NCI-H2029 (cell line): Measurements from ENCODE around the gene BSND.

Experiments used
- DNase-seq: peaks from one replicate; lab custom pipeline; 2025; lab: John Stamatoyannopoulos, UW

Gene BSND

DNA sequence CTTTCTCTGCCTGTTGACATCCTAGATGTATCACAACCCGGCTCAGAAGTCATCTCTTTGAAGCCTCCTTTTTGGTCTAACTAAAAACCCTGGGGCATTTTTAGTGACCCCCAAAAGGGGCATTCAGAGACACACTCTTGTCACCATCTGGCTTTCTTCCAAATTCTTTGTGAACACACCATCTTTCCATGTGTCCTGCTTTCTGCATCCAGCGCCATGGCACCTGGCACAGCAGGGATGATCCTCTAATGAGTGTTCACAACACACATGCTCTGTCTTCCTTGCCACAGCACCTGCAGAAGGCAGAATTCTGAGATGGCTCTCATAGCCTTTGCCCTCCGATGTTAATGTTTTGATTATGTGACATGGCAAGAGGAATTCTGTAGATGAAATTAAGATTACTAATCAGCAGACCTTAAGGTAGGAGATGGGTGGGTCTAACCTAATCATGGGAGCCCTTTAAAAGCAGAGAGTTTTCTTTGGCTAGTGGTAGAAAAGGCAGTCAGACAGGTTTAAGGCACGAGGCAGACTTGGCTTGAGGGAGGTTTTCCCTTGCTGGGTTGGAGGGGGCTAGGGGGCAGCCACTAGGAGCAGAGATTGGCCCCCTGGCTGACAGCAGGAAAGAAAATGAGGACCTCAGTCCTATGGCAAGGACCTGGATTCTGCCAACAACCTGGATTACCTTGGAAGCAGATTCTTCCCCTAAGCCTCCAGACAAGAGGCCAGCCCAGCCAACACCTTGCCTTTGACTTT lies 23.2 kb upstream of the BSND start:
- DNase-seq: peak; percentile 30

GRCh38 chr1:54976747-54977146 lies 22.0 kb upstream of the BSND start:
- DNase-seq: no peak

- DNase-seq: peak; percentile 59
Measured at GRCh38 chr1:54977533-54978297, 21.0 kb upstream of the BSND start.

- DNase-seq: no peak
Measured at GRCh38 chr1:54978528-54979326, 20.0 kb upstream of the BSND start.

GRCh38 chr1:54979327-54979891 lies 19.3 kb upstream of the BSND start:
- DNase-seq: no peak

GRCh38 chr1:54980046-54980527 lies 18.6 kb upstream of the BSND start:
- DNase-seq: no peak

DNA sequence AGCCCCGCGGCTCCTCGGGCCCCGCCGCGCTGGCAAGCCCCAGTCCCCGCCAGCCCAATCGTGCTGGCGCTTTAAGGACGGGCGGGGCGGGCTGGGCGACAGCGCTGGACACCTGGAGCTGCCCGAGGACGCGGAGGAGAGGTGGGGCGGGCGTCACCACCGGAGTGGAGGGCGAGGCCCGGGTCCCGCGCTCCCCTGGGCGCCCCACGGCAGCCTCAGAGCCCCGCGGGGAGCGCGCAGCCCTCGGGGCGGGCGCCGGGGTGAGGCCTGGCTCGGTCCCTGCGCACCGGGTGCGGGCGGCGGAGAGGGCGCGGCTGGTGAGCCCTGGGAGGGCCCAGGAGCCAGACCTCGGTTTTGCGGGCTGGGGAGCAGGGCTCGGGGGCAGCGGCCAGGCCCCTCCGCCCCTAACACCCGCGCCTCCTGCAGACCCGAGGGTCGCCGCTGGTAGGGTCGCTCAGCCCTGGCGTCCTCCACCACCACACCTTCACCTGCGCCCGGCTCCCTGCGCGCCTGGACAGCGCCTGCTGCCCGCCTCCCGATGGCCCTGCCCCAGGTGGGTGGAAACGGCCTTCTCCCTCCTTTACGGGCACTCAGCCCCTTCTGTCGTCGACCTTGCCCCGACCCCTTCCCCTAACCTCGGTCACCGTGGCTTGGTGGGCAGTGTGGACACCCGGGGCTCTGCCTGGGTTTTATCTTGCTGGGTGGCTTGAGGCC lies 18.0 kb upstream of the BSND start, which contains the start of gene TMEM61:
Gene TMEM61, plus strand, starts transcription at position 101 of the 714 bp plus-strand sequence. Its CDS starts 438 bp downstream, at position 539.
- DNase-seq: peak; percentile 67

DNA sequence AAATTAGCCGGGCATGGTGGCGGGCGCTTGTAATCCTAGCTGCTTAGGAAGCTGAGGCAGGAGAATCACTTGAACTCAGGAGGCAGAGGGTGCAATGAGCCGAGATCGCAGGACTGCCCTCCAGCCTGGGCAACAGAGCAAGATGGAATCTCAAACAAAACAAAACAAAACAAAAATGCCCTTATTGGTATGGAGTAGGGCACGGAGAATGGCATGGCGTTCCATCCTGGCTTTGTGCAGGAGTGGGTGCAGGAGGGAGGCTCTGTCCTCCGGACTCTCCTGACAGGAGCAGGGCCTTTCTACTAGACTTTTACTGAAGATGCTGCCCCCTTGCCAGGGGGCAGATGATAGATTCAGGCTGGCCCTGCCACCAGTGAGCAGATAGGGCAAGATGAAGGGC lies 17.3 kb upstream of the BSND start:
- no peak for DNase-seq

DNA sequence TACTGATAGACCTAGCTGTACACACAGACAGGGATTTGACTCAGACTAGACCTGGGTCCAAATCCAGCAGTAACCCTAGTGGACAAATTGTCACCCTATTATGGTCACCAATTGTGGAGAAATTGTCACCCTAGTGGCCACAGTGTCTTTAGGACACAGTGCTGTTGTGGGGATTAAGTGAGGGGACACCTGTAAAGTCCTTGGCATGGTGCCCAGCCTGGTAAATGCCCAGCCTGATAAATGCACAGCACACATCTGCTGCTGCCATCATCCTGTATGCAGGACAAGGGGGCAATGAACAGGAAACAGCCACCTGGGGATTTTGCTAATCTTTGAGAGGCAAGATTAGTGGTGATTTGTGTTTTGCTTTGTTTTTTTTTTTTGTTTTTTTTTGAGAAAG lies 16.0 kb upstream of the BSND start:
- DNase-seq: peak; percentile 94

DNA sequence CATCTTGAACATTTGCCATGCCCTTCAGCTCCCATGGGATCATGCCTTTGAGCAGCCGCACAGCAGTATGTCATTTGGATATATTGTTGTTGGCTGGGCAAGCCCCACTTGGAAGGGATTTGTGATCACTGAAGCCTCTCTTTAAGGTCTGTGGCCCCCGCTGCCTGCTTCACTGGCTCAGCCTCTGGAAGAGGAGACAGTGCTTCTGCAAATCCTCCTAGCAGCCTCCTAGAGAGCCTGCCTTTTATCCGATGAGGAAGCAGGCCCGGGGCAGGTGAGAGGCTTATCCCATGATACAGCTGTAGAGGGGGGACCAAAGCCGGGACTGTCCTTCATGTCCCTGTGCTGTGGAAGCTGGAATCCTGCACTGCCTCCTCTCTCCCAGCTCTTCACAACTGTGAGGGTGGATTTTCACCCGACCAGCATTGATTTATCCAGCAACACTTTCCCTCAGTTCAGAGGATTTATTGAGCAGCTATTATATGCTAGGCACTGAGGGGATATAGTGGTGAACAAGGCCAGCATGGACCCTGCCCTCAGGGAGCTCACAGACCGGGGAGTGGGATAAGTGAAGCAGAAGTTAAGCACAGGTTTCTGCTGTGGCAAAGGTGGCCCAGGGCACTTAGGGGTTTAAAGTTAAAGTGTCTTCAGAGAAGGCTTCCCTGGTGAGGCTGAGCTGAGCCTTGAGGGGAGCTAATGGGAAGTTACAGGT lies 14.4 kb upstream of the BSND start:
- DNase-seq: peak; percentile 55

DNA sequence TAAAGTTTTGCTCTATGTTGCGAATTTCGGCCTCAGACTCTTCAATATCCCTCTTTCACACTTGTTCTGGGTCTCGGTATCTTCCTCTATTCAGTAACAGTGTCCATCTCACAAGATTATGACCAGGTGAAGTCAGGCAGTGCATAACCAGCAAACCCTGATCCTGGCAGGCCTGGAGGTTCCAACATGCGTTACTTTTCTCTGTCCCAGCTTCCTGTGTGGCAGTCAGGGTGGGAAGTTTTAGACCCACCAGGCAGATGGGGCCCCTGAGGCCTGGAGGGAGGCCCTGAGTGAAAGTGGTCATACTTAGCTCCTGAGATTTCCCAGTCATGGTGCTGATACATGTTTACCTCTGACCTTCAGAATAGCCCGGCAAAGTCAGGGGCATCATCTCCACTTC lies 13.2 kb upstream of the BSND start:
- no peak for DNase-seq

DNA sequence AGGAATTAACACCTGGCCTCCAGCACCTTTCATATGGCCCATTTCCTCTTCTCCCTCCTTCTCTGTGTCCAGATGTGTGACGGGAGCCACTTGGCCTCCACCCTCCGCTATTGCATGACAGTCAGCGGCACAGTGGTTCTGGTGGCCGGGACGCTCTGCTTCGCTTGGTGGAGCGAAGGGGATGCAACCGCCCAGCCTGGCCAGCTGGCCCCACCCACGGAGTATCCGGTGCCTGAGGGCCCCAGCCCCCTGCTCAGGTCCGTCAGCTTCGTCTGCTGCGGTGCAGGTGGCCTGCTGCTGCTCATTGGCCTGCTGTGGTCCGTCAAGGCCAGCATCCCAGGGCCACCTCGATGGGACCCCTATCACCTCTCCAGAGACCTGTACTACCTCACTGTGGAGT lies 12.7 kb upstream of the BSND start:
- DNase-seq: no peak

DNA sequence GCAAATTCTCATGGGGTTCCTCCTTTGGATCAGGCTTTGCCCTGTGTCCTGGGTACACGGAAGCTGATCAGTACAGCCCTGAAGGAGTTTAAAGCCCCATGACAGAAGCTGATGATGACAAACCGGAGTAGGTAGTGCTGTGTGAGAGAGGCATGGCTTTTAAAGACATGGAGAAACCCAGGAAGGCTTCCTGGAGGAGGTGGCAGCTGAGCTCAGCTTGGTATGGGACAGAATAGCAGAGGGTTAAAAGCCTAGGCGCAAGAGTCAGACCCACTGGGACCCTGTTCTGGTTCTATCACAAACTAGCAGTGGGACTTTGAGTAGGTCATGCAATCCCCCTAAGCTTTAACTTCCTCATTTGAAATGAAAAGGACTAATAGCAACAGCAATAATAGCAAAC lies 12.2 kb upstream of the BSND start:
- DNase-seq: no peak

DNA sequence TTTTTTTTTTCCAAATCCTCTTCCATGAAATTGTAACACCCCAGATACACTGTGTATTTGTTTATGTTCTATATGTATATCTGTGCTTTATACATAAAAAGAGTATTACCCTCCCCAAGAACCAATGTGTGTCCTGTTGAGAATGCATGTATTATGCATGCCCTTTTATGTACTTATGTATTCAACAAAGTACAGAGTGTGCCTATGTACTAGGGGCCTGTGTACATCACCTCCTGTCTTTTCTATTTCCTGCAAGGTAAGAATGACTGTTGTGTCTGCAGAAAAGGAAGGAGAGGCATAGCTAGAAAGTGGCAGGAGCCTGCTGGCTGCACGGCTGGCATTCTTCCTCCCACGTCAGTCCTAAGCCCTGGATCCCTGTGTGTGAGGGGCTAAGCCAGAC lies 11.3 kb upstream of the BSND start:
- no peak for DNase-seq

DNA sequence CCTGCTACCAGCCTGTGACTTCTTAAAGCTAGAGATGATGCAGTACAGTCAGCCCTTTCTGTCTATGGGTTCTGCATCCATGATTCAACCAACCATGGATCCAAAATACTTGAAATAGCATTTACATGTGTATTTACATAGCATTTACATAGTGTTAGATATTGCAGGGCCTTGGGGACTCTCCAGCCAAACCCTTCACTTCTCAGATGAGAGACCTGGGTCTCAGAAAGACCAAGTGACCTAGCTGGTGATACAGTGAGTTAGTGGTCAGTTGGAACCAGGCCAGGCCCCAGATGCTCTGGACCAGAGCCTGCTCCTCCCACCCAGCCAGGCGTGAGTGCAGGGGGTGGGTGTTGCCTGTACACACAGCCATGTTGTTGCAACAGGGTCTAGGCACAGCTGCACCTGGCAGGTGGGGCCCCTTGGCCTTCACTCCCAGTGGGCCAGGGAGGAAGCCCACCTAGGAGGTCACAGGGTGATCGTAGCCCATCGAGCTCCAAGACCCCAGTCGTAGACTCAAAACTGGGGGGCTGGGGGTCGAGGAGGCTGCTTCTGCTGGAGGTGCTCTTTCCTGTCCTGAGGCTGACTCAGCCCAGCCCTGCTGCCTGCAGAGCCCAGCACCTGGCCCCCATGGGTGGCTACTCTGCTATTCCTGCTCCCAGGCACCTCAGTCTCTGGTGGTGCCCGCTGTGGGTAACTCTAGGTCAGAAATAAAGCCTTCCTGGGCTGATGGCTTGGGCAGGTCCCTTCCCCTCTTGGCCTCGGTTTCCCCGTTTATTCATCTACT lies 10.6 kb upstream of the BSND start:
- no peak for DNase-seq

GRCh38 chr1:54988975-54989374 lies 9.8 kb upstream of the BSND start:
- DNase-seq: no peak

DNA sequence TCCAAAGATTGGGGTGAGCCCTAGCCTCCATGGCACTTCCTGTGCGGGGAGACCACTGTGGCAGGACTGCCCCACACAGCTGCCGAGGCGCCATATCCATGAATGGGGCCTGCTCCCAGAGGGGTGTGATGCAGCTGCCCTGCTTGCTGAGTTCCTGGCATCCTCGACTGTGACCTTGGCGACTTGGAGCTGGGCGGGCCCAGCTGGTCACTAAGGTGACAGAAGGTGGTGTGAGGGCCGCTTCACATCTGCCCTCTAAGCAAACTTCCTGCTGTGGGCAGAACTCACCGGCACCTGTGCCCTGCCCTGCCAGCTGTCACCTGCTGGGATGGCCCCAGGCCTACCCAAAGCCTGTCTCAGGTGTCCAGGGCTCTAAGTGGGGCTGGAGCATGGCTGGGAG lies 9.3 kb upstream of the BSND start:
- DNase-seq: peak; percentile 96

DNA sequence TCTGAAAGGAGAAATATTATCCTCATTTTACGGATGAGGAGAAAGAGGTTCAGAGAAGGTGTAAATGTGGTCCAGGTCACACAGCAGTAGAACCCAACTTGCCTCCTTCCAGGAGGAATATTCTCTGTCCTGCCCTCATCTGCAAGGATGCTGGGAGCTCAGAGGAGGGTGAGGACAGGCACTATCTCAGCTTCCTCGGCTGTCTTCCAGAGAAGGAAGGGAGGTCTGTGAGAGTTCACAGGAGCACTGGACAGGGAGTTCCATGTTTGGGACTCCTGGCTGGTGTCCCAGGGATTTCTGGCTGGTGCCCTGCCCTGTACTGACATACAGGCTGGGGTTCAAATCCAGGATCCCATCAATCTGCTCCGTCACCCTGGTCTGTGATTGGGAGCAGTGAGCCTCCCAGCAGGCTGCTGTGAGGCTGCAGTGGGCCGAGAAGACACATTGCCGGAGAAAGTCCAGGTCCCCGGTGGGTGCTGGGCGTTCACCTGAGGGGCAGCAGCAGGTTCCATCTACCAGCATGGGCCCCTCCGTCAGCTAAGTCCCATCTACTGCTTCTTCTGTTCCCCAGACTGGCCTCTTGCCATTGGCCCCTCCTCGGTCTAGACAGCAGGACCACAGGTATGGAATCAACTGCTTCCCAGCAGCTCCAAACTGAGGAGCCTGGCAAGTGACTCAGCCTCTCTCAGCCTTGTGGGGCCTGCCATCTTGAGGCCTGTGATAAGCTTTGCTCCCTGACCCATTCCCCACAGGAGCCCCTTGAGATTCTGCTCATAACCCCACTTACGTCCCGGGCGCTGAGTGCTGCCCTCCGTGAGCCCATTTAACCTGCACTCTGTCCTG lies 8.5 kb upstream of the BSND start:
- DNase-seq: no peak

GRCh38 chr1:54990916-54991315 lies 7.8 kb upstream of the BSND start:
- DNase-seq: no peak
